ENCODE measurements around the gene GRAP2. TPM values are rescaled to one million over a fixed set of nuclear protein-coding genes. Genes with fewer than 3 reads are reported as not detected.

The GRAP2 gene
- total RNA-seq, 1 experiment from 2014 or later: 0.42 TPM

- H3K4me2 ChIP-seq (ENCODE audit: low read length): no peak overlapping the region
- no peak overlapping the region for H3K9ac ChIP-seq (ENCODE audit: low read length)
- H3K4me3 ChIP-seq (replicated peaks in 1 of 2; ENCODE audit: low read depth in 1 of 2, low read length in 2 of 2): no peak overlapping the region
- no peak overlapping the region for H3K27ac ChIP-seq (ENCODE audit: low read depth, low read length)
- no peak for DNase-seq (ENCODE audit: low read depth, low spot score)
- BruUV-seq (replicated peaks): no TSS peak
- peaks cover 72% of the 10 kb centered on the region for H3K27me3 ChIP-seq (ENCODE audit: insufficient read depth, low read length)
- H3K9me3 ChIP-seq (ENCODE audit: control insufficient read depth in 1 of 2, insufficient read depth in 1 of 2, low read depth in 1 of 2, low read length in 2 of 2): no peaks in the 10 kb centered on the region
- TF ChIP-seq EZH2 (IDR thresholded peaks at IDR 0.05): no peak
- TF ChIP-seq CTCF (IDR thresholded peaks at IDR 0.05 in 2 of 3, conservative IDR thresholded peaks at IDR 0.05 in 1 of 3; ENCODE audit: borderline replicate concordance in 1 of 3, insufficient read depth in 1 of 3, low read depth in 2 of 3, low read length in 2 of 3): no peak
- TF ChIP-seq MAX (IDR thresholded peaks at IDR 0.05): no peak
- TF ChIP-seq CBX3 (IDR thresholded peaks at IDR 0.05; ENCODE audit: low read depth): no peak
- no peak for TF ChIP-seq POLR2A (IDR thresholded peaks at IDR 0.05; ENCODE audit: borderline replicate concordance, extremely low read depth, insufficient read depth, insufficient read length)
- no peak for TF ChIP-seq SP1 (IDR thresholded peaks at IDR 0.05; ENCODE audit: low read depth)
- no peak for TF ChIP-seq JUND (IDR thresholded peaks at IDR 0.05)
- no peak for TF ChIP-seq FOSL1 (IDR thresholded peaks at IDR 0.05; ENCODE audit: low read depth)
- no peak for TF ChIP-seq SRF (IDR thresholded peaks at IDR 0.05; ENCODE audit: low read depth)
- TF ChIP-seq ZNF274 (IDR thresholded peaks at IDR 0.05; ENCODE audit: low read depth, low read length): no peak
- TF ChIP-seq TCF7L2 (IDR thresholded peaks at IDR 0.05; ENCODE audit: borderline replicate concordance, extremely low read depth, insufficient read depth, insufficient read length): no peak
- no peak for TF ChIP-seq ATF3 (IDR thresholded peaks at IDR 0.05)
- TF ChIP-seq RAD21 (IDR thresholded peaks at IDR 0.05; ENCODE audit: low read depth): no peak
- no peak for TF ChIP-seq YY1 (IDR thresholded peaks at IDR 0.05; ENCODE audit: extremely low read depth, insufficient replicate concordance, low read depth, low read length)
- TF ChIP-seq EGR1 (IDR thresholded peaks at IDR 0.05; ENCODE audit: low read depth): no peak
- no peak for TF ChIP-seq REST (IDR thresholded peaks at IDR 0.05; ENCODE audit: low read depth)
- no peaks in the 10 kb centered on the region for H4K20me1 ChIP-seq (ENCODE audit: insufficient read depth)
- CTCF ChIA-PET: no interaction called here
- H2AFZ ChIP-seq (ENCODE audit: low read depth, low read length, poor library complexity, severe bottlenecking): no peak overlapping the region
- POLR2A ChIA-PET: no interaction called here
- H3K79me2 ChIP-seq (ENCODE audit: insufficient read depth, low read length): no peaks in the 10 kb centered on the region
- H3K36me3 ChIP-seq (ENCODE audit: control insufficient read depth in 1 of 2, insufficient read depth in 2 of 2, low read length in 2 of 2): no peaks in the 10 kb centered on the region
- RAD21 ChIA-PET (ENCODE audit: low non-redundant PET in 1 of 2, low total read pairs in 2 of 2, uncharacterized antibody in 2 of 2, unreplicated experiment in 2 of 2): no interaction called here
- H3K9me2 ChIP-seq (ENCODE audit: insufficient read depth): no peaks in the 10 kb centered on the region
- no peaks in the 10 kb centered on the region for H3K4me1 ChIP-seq (ENCODE audit: control insufficient read depth in 1 of 2, insufficient read depth in 2 of 2, low read length in 2 of 2)
- intact Hi-C loops (cut with micrococcal nuclease): no loop called here
- ATAC-seq: no peak
Measured at GRCh38 chr22:39913886-39914285, 13.0 kb downstream of the GRAP2 start.
